Hepatocyte (in vitro differentiated cells): ENCODE measurements around the gene SMAD7. TPM values are rescaled to one million over a fixed set of nuclear protein-coding genes. Genes with fewer than 3 reads are reported as not detected.
A peak's percentile ranks its signal among the peaks of the same experiment; 100 is the strongest.

Experiments used
- DNase-seq: peaks from one replicate; pipeline ENCODE4 v3.0.0-alpha.2; 2016; ENCODE audit warnings: low spot score
- H2AFZ ChIP-seq: fragments of 200-600 bp; sonication (generic); 2 replicates; pipeline ENCODE4 v1.6.0; 2016; ENCODE audit warnings: antibody characterized with exemption, mild to moderate bottlenecking
- H3K27ac ChIP-seq: fragments of 200-600 bp; sonication (generic); 2 replicates; pipeline ENCODE4 v1.5.1; 2016; ENCODE audit warnings: mild to moderate bottlenecking
- H3K27me3 ChIP-seq: fragments of 200-600 bp; sonication (generic); 2 replicates; pipeline ENCODE4 v1.6.1; 2016
- H3K36me3 ChIP-seq: fragments of 200-600 bp; sonication (generic); replicated peaks from 2 replicates; pipeline ENCODE4 v1.5.1; 2016; ENCODE audit warnings: low read depth; ENCODE audit not compliant: insufficient read depth
- H3K4me1 ChIP-seq: fragments of 200-600 bp; sonication (generic); 2 replicates; pipeline ENCODE4 v1.5.1; 2016; ENCODE audit warnings: mild to moderate bottlenecking, moderate library complexity; ENCODE audit not compliant: insufficient read depth
- H3K4me2 ChIP-seq: fragments of 200-600 bp; sonication (generic); 2 replicates; pipeline ENCODE4 v1.6.0; 2016
- H3K4me3 ChIP-seq: fragments of 200-600 bp; sonication (generic); 2 replicates; pipeline ENCODE4 v1.5.1; 2016; ENCODE audit warnings: mild to moderate bottlenecking
- H3K79me2 ChIP-seq: fragments of 200-600 bp; sonication (generic); 2 replicates; pipeline ENCODE4 v1.6.0; 2017; ENCODE audit warnings: mild to moderate bottlenecking
- H3K9me2 ChIP-seq: fragments of 200-600 bp; sonication (generic); replicated peaks from 2 replicates; pipeline ENCODE4 v1.6.0; 2017; ENCODE audit warnings: mild to moderate bottlenecking; ENCODE audit not compliant: insufficient read depth
- H3K9me3 ChIP-seq: fragments of 200-600 bp; sonication (generic); 2 replicates; pipeline ENCODE4 v1.5.1; 2016; ENCODE audit warnings: low read depth, mild to moderate bottlenecking
- H4K20me1 ChIP-seq: fragments of 200-600 bp; sonication (generic); 2 replicates; pipeline ENCODE4 v1.6.0; 2016; ENCODE audit warnings: mild to moderate bottlenecking; ENCODE audit not compliant: insufficient read depth, poor library complexity, severe bottlenecking
- EZH2 ChIP-seq: fragments of 200-600 bp; sonication (generic); IDR thresholded peaks from 2 replicates; pipeline ENCODE4 v1.6.1; 2016; ENCODE audit warnings: antibody characterized with exemption, mild to moderate bottlenecking, borderline replicate concordance
- EZH2phosphoT487 ChIP-seq: fragments of 200-600 bp; sonication (generic); IDR thresholded peaks from one replicate; pipeline ENCODE4 v1.6.1; 2018; ENCODE audit warnings: antibody characterized with exemption, mild to moderate bottlenecking, low read depth, moderate library complexity; ENCODE audit not compliant: unreplicated experiment, severe bottlenecking
- WGBS: methylation state at CpG from one replicate; pipeline ENCODE4 v1.1.6; 2016; ENCODE audit warnings: low lambda C conversion rate; ENCODE audit errors: missing lambda C conversion rate; 5-methylcytosine and 5-hydroxymethylcytosine counted together
- polyA plus RNA-seq: library from polyadenylated mRNA; unstranded; fragments of >200 nt; fragmentation: Nextera tagmentation; extraction: Ambion mirVana; gene quantifications from 2 replicates; pipeline ENCODE4 v1.2.1, GENCODE V29; 2016
- total RNA-seq: library from RNA; depleted of rRNA; stranded (reverse); fragments of >200 nt; gene quantifications from 2 replicates; pipeline ENCODE4 v1.2.3, GENCODE V29; 2014
- TF ChIP-seq, protein P1 (sequence below): fragments of 200-600 bp; sonication (generic); IDR thresholded peaks from 2 replicates; pipeline ENCODE4 v1.5.1; 2016; ENCODE audit warnings: antibody characterized with exemption, mild to moderate bottlenecking; ENCODE audit not compliant: poor library complexity

Gene SMAD7
- total and polyA plus RNA-seq, 2 experiments from 2014 or later, result 65.4 to 71.1 TPM

DNA sequence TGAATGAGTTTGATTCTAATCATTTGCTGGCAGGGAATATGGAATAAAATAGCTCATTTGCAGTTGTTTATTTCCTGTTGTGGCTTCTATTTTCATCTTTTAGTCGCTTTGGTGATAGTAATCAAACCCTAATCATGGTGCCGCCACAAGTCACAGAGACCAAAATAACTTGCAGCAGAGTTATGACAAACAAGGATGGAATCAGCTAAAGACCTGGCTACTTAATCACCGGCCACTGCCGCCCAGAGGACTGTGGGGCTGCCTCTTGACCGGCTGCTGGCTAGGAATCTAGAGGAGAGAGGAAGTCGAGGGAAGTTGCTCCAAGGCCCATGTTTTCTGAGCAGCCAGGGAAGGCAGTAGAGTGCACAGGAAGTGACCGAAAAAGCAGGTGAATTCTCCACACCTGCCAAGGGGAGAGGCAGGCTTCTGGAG lies 5.1 kb upstream of the SMAD7 start:
- peaks cover 19% of the 10 kb centered on the region for H3K79me2 ChIP-seq
- no peaks in the 10 kb centered on the region for H3K36me3 ChIP-seq
- 58% methylated on average over 7 of the region's 7 CpGs for WGBS
- H3K9me2 ChIP-seq, result no peaks in the 10 kb centered on the region
- H3K27ac ChIP-seq, result peak overlapping the region; percentile 65
- peak; percentile 59 for DNase-seq
- H3K4me3 ChIP-seq, result no peak overlapping the region
- peaks cover 15% of the 10 kb centered on the region for H3K4me1 ChIP-seq
- H3K27me3 ChIP-seq, result no peaks in the 10 kb centered on the region
- H3K9me3 ChIP-seq, result no peaks in the 10 kb centered on the region
- no peak overlapping the region for H2AFZ ChIP-seq
- H4K20me1 ChIP-seq, result peaks cover 6% of the 10 kb centered on the region
- no peak for TF ChIP-seq EZH2phosphoT487
- TF ChIP-seq EZH2, result no peak
- TF ChIP-seq, protein P1, sequence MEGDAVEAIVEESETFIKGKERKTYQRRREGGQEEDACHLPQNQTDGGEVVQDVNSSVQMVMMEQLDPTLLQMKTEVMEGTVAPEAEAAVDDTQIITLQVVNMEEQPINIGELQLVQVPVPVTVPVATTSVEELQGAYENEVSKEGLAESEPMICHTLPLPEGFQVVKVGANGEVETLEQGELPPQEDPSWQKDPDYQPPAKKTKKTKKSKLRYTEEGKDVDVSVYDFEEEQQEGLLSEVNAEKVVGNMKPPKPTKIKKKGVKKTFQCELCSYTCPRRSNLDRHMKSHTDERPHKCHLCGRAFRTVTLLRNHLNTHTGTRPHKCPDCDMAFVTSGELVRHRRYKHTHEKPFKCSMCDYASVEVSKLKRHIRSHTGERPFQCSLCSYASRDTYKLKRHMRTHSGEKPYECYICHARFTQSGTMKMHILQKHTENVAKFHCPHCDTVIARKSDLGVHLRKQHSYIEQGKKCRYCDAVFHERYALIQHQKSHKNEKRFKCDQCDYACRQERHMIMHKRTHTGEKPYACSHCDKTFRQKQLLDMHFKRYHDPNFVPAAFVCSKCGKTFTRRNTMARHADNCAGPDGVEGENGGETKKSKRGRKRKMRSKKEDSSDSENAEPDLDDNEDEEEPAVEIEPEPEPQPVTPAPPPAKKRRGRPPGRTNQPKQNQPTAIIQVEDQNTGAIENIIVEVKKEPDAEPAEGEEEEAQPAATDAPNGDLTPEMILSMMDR, result no peak
- H3K4me2 ChIP-seq, result peak overlapping the region; percentile 42

DNA sequence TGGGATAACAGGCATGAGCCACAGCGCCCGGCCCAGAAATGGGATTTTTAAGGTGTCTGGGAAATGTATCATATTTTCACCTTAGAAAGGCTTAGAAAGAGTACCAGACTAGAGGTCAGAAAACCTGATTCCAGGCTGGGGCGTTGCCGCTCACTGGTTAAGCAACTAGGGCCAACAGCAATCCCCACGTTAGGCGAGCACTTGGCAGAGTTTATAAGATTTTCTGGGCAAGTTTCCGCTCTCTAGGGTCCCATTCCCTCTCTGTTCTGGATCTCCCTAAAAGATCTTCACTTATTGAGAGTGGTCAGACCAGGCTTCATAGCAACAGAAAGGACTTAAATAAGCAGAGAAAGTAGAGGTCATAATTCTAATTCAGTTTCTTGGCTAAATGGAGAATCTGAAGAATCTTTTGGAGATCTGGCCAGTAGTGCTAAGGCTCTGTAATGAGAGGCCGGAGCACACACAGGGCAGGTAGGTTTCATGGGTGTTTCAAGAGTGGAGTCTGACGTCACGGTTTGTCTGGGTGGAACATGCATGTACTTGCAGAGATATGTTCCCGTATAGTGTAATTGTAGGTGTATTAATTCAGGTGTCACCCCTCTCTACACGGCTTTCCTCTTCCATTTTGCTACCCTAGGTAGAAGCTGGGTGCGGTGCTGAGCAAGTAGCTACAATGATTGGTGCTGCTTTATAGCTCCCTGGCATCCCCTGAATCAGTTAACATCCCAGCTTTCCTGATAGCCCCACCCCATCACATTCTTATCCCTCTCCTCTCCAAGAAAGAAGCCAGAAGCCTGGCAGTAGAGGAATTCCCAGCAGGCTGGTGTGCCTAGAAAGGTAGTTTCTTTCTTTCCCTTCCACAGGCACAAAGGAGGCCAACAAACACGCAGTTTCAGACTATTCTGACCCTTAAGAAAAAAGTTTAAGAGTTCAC lies 4.4 kb upstream of the SMAD7 start:
- Histone ChIP-seq H3K4me2 (peak overlapping the region; percentile 42), H3K4me1 (peaks cover 15% of the 10 kb centered on the region), H3K27ac (peak overlapping the region; percentile 65), H4K20me1 (peaks cover 12% of the 10 kb centered on the region), H3K9me2 (no peaks in the 10 kb centered on the region), H3K4me3 (no peak overlapping the region), H3K27me3 (no peaks in the 10 kb centered on the region), H2AFZ (no peak overlapping the region), H3K79me2 (peaks cover 25% of the 10 kb centered on the region), H3K9me3 (no peaks in the 10 kb centered on the region), H3K36me3 (no peaks in the 10 kb centered on the region)
- DNase-seq, result no peak
- WGBS, result 85% methylated on average over 14 of the region's 14 CpGs
- TF ChIP-seq, protein P1, result no peak
- TF ChIP-seq EZH2phosphoT487 (no peak), EZH2 (no peak)

DNA sequence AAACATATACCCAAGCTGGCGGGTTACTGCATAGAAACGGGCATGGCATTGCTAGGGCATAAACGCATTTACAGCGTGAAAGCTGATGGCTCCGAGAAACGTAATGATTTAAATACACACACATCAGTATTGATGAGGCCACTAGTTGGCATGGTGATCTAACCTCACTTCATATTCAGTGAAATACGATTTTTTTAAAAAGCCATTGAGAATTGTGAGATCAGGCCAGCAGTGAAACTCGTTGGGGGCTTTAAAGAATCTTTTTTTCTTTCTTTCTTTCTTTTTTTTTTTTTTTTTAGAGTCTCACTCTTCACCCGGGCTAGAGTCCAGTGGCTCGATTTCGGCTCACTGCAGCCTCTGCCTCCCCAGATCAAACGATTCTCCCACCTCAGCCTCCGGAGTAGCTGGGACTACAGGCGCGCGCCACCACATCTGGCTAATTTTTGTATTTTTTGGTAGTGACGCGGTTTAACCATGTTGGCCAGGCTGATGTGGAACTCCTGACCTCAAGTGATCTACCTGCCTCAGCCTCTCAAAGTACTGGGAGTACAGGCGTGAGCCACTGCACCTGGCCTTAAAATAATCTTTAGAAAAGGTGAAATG lies 2.4 kb upstream of the SMAD7 start:
- Histone ChIP-seq H3K9me2 (no peaks in the 10 kb centered on the region), H3K4me2 (peak overlapping the region; percentile 88), H3K27ac (peak overlapping the region; percentile 99), H3K9me3 (no peaks in the 10 kb centered on the region), H3K79me2 (peaks cover 44% of the 10 kb centered on the region), H3K4me3 (peak overlapping the region; percentile 74), H4K20me1 (peaks cover 31% of the 10 kb centered on the region), H2AFZ (peak overlapping the region; percentile 75), H3K4me1 (peaks cover 15% of the 10 kb centered on the region), H3K36me3 (no peaks in the 10 kb centered on the region), H3K27me3 (no peaks in the 10 kb centered on the region)
- TF ChIP-seq, protein P1, result no peak
- no peak for TF ChIP-seq EZH2
- TF ChIP-seq EZH2phosphoT487, result no peak
- WGBS, result 50% methylated on average over 19 of the region's 19 CpGs
- DNase-seq, result no peak
